Left lung (tissue), 10 donors: Measurements from ENCODE around the gene ZNF467. TPM values are rescaled to one million over a fixed set of nuclear protein-coding genes. Genes with fewer than 3 reads are reported as not detected.

ENCODE experiments used
- ATAC-seq: fragments of 200-7000 bp; cut with Tn5 transposase; one replicate; pipeline ENCODE4 v1.9.1; 2020; ENCODE audit warnings: moderate library complexity
- DNase-seq, 4 donors: peaks; one replicate each; pipeline ENCODE4 v3.0.0-alpha.2; 2013 to 2020
- H3K27ac ChIP-seq, 2 donors: fragments of 200-600 bp; sonication (generic) in 1 of 2; one replicate each; pipeline versions ENCODE4 v1.5.0 to v1.8.0; 2020 to 2021
- H3K27me3 ChIP-seq, 2 donors: fragments of 200-600 bp; sonication (generic) in 1 of 2; one replicate each; pipeline versions ENCODE4 v1.5.0 to v1.8.0; 2020 to 2021
- H3K36me3 ChIP-seq, 2 donors: fragments of 200-600 bp; sonication (generic) in 1 of 2; one replicate each; pipeline versions ENCODE4 v1.5.0 to v1.8.0; 2020 to 2021
- H3K4me1 ChIP-seq, 2 donors: fragments of 200-600 bp; one replicate each; pipeline ENCODE4 v1.8.0; 2021
- H3K4me3 ChIP-seq, 2 donors: fragments of 200-600 bp; sonication (generic) in 1 of 2; one replicate each; pipeline versions ENCODE4 v1.5.0 to v1.8.0; 2020 to 2021; ENCODE audit warnings: mild to moderate bottlenecking in 1 of 2
- H3K9me3 ChIP-seq, 2 donors: fragments of 200-600 bp; sonication (generic) in 1 of 2; one replicate each; pipeline versions ENCODE4 v1.5.0 to v1.8.0; 2020 to 2021
- intact Hi-C, 2 donors: fragments of 100-400 bp; cut with DNase I; formaldehyde crosslinking; loops; one replicate each; pipeline versions ENCODE4 v1.11.2 to v1.14.2; 2022
- polyA plus RNA-seq, 6 donors: library from polyadenylated mRNA; unstranded; fragments of 120-200 nt; gene quantifications; one replicate each; pipeline ENCODE4 v1.2.1, GENCODE V29; 2013; ENCODE audit not compliant: insufficient read length in 6 of 6
- total RNA-seq, 2 donors: library from RNA; stranded (reverse); fragmentation: NEBNext Ultra II Directional; extraction: Animal tissue kit (Norgen Biotek cat#: 25700); gene quantifications; one replicate each; pipeline ENCODE4 v1.2.1, GENCODE V29; 2021
- TF ChIP-seq, protein P1 (sequence below), 2 donors: fragments of 200-600 bp; sonication (generic) in 1 of 2; IDR thresholded peaks; one replicate each; pipeline versions ENCODE4 v1.5.0 to v1.8.0; 2021; ENCODE audit warnings: antibody characterized with exemption in 2 of 2
- donor health status: DM: no; HTN: yes; CAD: no.
- donor health status: DM: no; HTN: no; CAD: no.

The ZNF467 gene
- total and polyA plus RNA-seq, 8 donors: 20.8 to 36.9 (median 29.3) TPM

DNA sequence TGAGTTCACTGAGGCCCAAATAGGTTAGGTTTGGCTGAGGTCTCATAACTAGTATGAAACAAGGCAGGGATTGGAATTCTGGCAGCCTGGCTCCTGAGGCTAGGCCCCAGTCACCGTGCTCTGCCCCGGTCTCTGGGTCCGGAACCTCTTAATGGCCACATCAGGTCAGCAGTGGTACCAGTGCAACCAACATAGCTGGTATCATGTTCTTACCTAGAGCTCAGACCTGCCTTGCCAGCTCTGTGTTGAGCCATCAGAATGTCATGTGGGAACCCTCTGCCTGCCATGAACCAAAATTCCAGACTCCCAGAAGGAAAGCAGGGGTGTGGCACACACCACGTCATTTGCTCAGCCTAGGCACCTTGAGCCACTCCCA, 56.5 kb downstream of the ZNF467 start:
- ATAC-seq: no peak
- peaks cover 0 to 2% of the 10 kb centered on the region in 2 donors for H3K9me3 ChIP-seq
- intact Hi-C loops: no loop called here

DNA sequence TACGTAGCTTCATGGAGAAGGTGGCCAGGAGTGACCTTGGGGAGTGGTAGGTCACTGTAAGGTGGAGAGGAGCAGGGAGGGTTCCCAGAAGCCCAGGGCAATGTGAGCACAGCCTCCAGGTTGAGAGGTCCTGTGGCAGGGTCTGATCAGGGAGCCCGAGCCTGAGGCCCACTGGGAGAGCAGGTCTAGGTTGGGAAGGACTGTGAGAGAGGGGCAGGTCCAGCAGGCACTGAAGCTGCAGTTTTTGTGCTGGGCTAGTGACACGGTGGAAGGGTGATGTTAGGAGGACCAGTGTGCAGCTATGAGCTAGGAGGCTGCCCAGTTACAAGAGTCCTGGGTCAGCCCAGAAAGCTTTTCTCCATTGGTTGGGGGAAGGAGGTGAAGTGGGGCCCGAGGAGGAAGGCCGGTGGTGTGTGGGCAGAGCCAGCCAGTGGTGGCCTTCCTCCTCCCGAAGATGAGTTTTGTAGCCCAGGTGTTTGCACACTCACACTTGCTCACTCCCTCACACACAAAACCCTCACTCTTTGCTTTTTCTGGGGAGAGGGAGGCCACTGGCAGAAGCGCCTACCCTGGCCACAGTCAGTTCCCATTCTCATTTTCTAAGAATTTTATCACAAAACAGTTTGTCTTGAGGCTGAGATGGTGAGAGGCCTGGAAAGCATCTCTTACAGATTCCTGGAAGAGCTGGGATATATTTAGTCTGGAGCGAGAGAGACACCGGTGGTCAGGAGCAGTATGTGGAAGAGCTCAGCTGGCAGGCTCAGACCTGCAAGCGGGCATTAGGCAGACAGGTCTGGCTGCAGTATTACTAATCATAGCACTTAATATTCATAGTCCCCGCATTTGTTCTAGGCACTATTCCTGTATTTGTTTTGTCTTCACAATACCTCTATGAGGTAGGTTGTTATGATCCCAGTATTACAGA, 57.1 kb downstream of the ZNF467 start:
- TF ChIP-seq, protein P1, sequence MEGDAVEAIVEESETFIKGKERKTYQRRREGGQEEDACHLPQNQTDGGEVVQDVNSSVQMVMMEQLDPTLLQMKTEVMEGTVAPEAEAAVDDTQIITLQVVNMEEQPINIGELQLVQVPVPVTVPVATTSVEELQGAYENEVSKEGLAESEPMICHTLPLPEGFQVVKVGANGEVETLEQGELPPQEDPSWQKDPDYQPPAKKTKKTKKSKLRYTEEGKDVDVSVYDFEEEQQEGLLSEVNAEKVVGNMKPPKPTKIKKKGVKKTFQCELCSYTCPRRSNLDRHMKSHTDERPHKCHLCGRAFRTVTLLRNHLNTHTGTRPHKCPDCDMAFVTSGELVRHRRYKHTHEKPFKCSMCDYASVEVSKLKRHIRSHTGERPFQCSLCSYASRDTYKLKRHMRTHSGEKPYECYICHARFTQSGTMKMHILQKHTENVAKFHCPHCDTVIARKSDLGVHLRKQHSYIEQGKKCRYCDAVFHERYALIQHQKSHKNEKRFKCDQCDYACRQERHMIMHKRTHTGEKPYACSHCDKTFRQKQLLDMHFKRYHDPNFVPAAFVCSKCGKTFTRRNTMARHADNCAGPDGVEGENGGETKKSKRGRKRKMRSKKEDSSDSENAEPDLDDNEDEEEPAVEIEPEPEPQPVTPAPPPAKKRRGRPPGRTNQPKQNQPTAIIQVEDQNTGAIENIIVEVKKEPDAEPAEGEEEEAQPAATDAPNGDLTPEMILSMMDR (IDR thresholded peaks at IDR 0.05): no peak

More for the DNA sequence above, 56.5 kb downstream of the ZNF467 start:
- no peak overlapping the region for H3K27ac ChIP-seq
- peaks cover 0 to 9% of the 10 kb centered on the region in 2 donors for H3K27me3 ChIP-seq
- H3K4me1 ChIP-seq: peaks cover 10 to 20% of the 10 kb centered on the region in 2 donors
- H3K4me3 ChIP-seq: no peak overlapping the region
- DNase-seq: no peak
- peaks cover 0 to 16% of the 10 kb centered on the region in 2 donors for H3K36me3 ChIP-seq
- TF ChIP-seq, protein P1 (IDR thresholded peaks at IDR 0.05): no peak

DNA sequence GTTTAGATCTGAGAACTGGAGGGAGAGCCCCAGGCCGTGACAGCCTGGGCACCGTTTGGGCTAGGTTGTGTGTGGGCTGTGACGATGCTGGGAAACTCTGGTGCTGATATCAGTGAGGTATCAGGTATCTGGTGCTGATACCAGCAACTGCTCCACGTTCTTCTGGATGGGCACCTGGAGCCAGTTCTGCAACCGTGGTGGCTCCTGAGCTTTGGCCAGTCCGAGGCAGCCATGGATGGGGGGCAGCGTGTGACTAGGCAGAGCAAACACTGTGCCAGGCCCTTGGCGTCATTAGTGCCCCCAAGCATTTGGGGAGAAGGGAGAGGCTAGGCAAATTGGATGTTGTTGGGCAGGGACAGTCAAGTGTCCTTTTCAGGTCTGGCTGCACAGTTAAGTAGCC, 57.9 kb downstream of the ZNF467 start:
- intact Hi-C loops: no loop called here
- TF ChIP-seq, protein P1 (IDR thresholded peaks at IDR 0.05): no peak
- H3K4me1 ChIP-seq: peaks cover 10 to 20% of the 10 kb centered on the region in 2 donors
- peak overlapping the region; percentile 66 to 70 for H3K4me3 ChIP-seq
- peaks cover 0 to 9% of the 10 kb centered on the region in 2 donors for H3K27me3 ChIP-seq
- H3K9me3 ChIP-seq: peaks cover 0 to 17% of the 10 kb centered on the region in 2 donors
- H3K36me3 ChIP-seq: peaks cover 0 to 2% of the 10 kb centered on the region in 2 donors
- no peak overlapping the region for H3K27ac ChIP-seq
- ATAC-seq (no peak), DNase-seq (peak in 1 of 4 donors; percentile 35)

More for the DNA sequence above, 57.1 kb downstream of the ZNF467 start:
- peaks cover 0 to 9% of the 10 kb centered on the region in 2 donors for H3K27me3 ChIP-seq
- H3K4me1 ChIP-seq: peaks cover 10 to 20% of the 10 kb centered on the region in 2 donors
- peaks cover 0 to 9% of the 10 kb centered on the region in 2 donors for H3K9me3 ChIP-seq
- peaks cover 0 to 10% of the 10 kb centered on the region in 2 donors for H3K36me3 ChIP-seq
- intact Hi-C loops: no loop called here
- DNase-seq: peak in 1 of 4 donors; percentile 57
- no peak overlapping the region for H3K27ac ChIP-seq
- ATAC-seq: no peak
- no peak overlapping the region for H3K4me3 ChIP-seq

DNA sequence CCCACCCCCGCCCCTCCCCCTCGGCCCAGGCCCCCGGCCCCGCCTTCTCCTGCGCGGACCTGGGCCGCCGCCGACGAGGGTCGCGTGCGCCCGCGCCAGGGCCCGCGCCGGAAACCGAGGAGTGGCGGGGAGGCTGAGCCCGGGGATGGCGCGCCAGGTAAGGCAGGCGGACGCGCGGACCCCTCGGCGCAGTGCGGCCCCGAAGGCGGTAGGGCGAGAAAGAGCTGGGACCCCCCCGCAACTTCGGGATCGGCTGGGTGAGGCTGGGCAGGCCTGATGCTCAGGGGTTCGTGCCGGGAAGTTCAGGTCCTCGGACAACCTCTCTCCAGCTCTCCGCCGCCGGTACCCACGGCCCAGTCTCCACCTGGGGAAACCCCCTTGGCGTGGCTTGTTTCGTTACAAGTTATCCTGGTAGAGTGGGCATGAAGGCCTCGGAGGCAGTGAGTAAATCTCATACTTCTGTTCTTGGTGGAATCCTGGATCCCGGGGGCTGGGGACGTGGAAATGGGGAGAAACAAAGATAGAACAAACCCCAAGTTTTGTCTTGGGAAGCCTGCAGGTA, 58.4 kb downstream of the ZNF467 start:
- TF ChIP-seq, protein P1 (IDR thresholded peaks at IDR 0.05): no peak
- intact Hi-C loops: no loop called here
- Histone ChIP-seq H3K36me3 (no peaks in the 10 kb centered on the region), H3K4me1 (peaks cover 10 to 20% of the 10 kb centered on the region in 2 donors), H3K9me3 (peaks cover 0 to 21% of the 10 kb centered on the region in 2 donors), H3K27ac (no peak overlapping the region), H3K27me3 (peaks cover 0 to 9% of the 10 kb centered on the region in 2 donors), H3K4me3 (peak overlapping the region; percentile 66 to 70)
- DNase-seq (no peak), ATAC-seq (peak; percentile 5)

Other genes with a start within 250 kb of the ZNF467 start
- 10 to 100 TPM in 1 of 2 donors, 1 to 10 TPM in 1; 9.8 to 16.4 TPM for gene ZNF862, start 64.8 kb upstream of the ZNF467 start, total RNA-seq
- gene ZNF862, start 64.8 kb upstream of the ZNF467 start, polyA plus RNA-seq: 10 to 100 TPM; 19.2 to 27.8 (median 25.0) TPM
- 10 to 100 TPM; 18.4 to 30.5 TPM for gene ATP6V0E2, start 100.4 kb upstream of the ZNF467 start, total RNA-seq
- gene ATP6V0E2, start 100.4 kb upstream of the ZNF467 start, polyA plus RNA-seq: 10 to 100 TPM; 14.0 to 18.7 (median 16.3) TPM